ENCODE data around the gene TBC1D12.
A peak's percentile ranks its signal among the peaks of the same experiment; 100 is the strongest.
"Not testable (repeated sequence)": the region's sequence is repeated elsewhere in the genome, so short reads cannot be mapped to it uniquely, and the experiment has no call there.

TBC1D12 gene

DNA sequence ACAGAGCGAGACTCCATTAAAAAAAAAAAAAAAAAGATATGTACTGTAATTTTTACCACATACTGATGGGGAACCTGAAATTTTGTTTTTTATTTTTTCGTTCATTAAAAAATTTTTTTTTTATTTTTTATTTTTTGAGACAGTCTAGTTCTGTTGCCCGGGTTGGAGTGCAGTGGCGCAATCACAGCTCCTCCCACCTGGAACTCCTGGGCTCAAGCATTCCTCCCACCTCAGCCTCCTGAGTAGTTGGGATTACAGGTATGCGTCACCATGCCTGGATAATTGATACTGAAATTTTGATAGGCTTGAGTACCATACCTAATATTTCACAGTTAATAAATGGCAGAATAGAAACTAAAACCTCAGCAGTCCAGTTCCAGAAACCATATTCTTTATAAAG, 122.4 kb downstream of the TBC1D12 start:
- H4K20me1 ChIP-seq (ENCODE audit: insufficient read depth), result no peaks in the 10 kb centered on the region
- H3K79me2 ChIP-seq (ENCODE audit: insufficient read depth, low read depth), result no peaks in the 10 kb centered on the region
- no peak overlapping the region for H3K27ac ChIP-seq
- H3K4me3 ChIP-seq (IDR thresholded peaks at IDR 0.05; ENCODE audit: insufficient read depth, low read depth, low read length), result no peak overlapping the region
- H2AFZ ChIP-seq (ENCODE audit: low read depth), result no peak overlapping the region
- peaks cover 22% of the 10 kb centered on the region for H3K4me1 ChIP-seq (ENCODE audit: low read depth, poor library complexity, severe bottlenecking)
- TF ChIP-seq, protein P1, sequence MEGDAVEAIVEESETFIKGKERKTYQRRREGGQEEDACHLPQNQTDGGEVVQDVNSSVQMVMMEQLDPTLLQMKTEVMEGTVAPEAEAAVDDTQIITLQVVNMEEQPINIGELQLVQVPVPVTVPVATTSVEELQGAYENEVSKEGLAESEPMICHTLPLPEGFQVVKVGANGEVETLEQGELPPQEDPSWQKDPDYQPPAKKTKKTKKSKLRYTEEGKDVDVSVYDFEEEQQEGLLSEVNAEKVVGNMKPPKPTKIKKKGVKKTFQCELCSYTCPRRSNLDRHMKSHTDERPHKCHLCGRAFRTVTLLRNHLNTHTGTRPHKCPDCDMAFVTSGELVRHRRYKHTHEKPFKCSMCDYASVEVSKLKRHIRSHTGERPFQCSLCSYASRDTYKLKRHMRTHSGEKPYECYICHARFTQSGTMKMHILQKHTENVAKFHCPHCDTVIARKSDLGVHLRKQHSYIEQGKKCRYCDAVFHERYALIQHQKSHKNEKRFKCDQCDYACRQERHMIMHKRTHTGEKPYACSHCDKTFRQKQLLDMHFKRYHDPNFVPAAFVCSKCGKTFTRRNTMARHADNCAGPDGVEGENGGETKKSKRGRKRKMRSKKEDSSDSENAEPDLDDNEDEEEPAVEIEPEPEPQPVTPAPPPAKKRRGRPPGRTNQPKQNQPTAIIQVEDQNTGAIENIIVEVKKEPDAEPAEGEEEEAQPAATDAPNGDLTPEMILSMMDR (conservative IDR thresholded peaks at IDR 0.05; ENCODE audit: low read depth, low read length), result no peak
- H3K36me3 ChIP-seq (ENCODE audit: insufficient read depth), result no peaks in the 10 kb centered on the region
- no peak overlapping the region for H3K9ac ChIP-seq
- 0 out of 2 replicates have a peak overlapping the region, but pooled peaks have one; percentile 35 for H3K4me2 ChIP-seq
- no peaks in the 10 kb centered on the region for H3K27me3 ChIP-seq (ENCODE audit: insufficient read depth, low read depth)

DNA sequence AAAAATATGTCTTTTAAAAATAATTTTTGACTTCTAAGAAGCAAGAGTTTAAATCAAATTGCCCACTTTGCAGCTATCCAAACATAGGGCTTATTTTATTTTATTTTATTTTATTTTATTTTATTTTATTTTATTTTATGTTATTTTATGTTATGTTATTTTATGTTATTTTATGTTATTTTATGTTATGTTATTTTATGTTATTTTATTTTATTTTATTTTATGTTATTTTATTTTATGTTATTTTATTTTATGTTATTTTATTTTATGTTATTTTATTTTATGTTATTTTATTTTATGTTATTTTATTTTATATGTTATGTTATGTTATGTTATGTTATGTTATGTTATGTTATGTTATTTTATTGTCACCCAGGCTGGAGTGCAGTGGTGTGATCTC, 129.2 kb downstream of the TBC1D12 start:
- not testable (repeated sequence) for H3K4me3 ChIP-seq (IDR thresholded peaks at IDR 0.05; ENCODE audit: insufficient read depth, low read depth, low read length); H3K36me3 ChIP-seq (ENCODE audit: insufficient read depth); H3K79me2 ChIP-seq (ENCODE audit: insufficient read depth, low read depth); H3K27ac ChIP-seq; H3K9ac ChIP-seq; H4K20me1 ChIP-seq (ENCODE audit: insufficient read depth); H2AFZ ChIP-seq (ENCODE audit: low read depth); H3K4me1 ChIP-seq (ENCODE audit: low read depth, poor library complexity, severe bottlenecking); H3K27me3 ChIP-seq (ENCODE audit: insufficient read depth, low read depth); H3K4me2 ChIP-seq

DNA sequence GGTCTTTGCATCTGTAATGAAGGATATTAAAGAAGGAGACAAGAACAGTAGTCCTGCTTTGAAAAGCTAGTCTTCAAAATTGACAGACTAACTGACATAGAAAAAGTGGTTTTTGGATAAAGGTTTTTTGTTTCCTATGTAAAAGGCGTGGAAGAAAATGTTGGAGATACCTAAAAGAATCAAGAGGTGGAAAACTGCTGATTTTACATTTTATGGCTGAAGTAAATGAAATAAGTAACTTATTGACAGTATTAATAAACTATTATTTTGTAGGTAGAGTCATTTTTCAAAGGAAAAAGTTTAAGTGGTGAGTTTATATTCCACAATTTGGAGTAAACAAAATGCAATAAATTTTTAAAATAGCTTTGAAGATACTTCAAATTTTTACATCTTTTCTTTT, 130.7 kb downstream of the TBC1D12 start:
- H3K27me3 ChIP-seq (ENCODE audit: insufficient read depth, low read depth), result no peaks in the 10 kb centered on the region

DNA sequence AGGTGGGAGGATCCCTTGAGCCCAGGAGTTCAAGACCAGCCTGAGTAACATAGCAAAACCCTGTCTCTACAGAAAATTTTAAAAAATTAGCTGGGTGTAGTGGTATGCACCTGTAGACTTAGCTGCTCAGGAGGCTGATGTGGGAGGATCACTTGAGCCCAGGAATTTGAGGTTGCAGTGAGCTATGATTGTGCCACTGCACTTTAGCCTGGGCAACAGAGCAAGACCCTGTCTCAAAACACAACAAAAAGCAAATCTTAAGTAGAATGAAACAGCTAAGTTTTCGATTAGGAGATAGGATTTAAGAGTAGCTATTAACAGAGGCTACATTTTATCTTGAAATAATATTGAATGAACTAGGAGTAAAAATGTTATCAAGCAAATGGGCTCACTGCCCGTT, 139.9 kb downstream of the TBC1D12 start:
- H3K36me3 ChIP-seq (ENCODE audit: insufficient read depth); H2AFZ ChIP-seq (ENCODE audit: low read depth); H3K4me2 ChIP-seq; H3K27me3 ChIP-seq (ENCODE audit: insufficient read depth, low read depth); H3K27ac ChIP-seq; H3K9ac ChIP-seq; H3K4me3 ChIP-seq (IDR thresholded peaks at IDR 0.05; ENCODE audit: insufficient read depth, low read depth, low read length); H4K20me1 ChIP-seq (ENCODE audit: insufficient read depth): not testable (repeated sequence)
- H3K4me1 ChIP-seq (ENCODE audit: low read depth, poor library complexity, severe bottlenecking), result peaks cover 19% of the 10 kb centered on the region
- H3K79me2 ChIP-seq (ENCODE audit: insufficient read depth, low read depth), result peaks cover 17% of the 10 kb centered on the region

More for the DNA sequence above, 130.7 kb downstream of the TBC1D12 start:
- H2AFZ ChIP-seq (ENCODE audit: low read depth), result no peak overlapping the region
- H3K4me2 ChIP-seq, result no peak overlapping the region
- no peak overlapping the region for H3K9ac ChIP-seq
- H3K4me1 ChIP-seq (ENCODE audit: low read depth, poor library complexity, severe bottlenecking), result no peaks in the 10 kb centered on the region
- TF ChIP-seq, protein P1 (conservative IDR thresholded peaks at IDR 0.05; ENCODE audit: low read depth, low read length), result no peak
- H3K79me2 ChIP-seq (ENCODE audit: insufficient read depth, low read depth), result no peaks in the 10 kb centered on the region
- H3K27ac ChIP-seq, result no peak overlapping the region
- no peaks in the 10 kb centered on the region for H4K20me1 ChIP-seq (ENCODE audit: insufficient read depth)
- no peaks in the 10 kb centered on the region for H3K36me3 ChIP-seq (ENCODE audit: insufficient read depth)
- no peak overlapping the region for H3K4me3 ChIP-seq (IDR thresholded peaks at IDR 0.05; ENCODE audit: insufficient read depth, low read depth, low read length)

DNA sequence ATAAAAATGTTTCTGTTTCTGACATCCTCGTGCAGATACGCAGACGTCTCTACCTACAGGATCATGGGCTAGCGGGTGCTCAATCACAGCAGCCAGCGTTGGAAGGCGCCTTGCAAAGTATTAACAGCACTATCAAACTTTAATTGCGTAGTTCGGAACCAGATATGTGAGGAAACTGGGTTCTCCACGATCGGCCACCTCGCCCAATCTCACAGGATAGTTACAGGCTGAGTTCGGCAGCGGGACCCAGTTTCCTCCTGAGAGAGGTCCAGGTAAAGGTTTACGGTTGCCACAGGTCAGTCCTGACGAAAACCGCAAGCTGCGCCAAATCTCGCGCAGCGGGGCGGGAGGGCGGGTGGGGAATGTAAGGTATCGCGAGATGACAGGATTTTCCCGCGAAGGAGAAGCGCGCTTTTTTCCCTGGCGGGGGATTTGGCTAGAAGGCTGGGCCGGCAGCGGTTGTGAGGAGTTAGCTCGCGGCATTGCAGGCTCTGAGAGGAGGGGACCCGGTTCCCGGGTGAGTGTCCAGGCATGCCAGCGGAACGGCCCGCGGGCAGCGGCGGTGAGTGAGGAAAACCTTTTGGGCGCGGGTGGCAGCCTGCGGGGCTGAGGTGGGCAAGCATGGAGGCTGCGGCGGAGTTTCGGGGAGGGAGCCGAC, 143.2 kb downstream of the TBC1D12 start, which contains the start of gene HELLS:
Gene HELLS (plus strand): TSS at position 398 of the 658 bp plus-strand sequence. CDS start 134 bp downstream, at position 532.
- peak within 1 kb of the TSS; percentile 84 for H3K27ac ChIP-seq
- TF ChIP-seq, protein P1 (conservative IDR thresholded peaks at IDR 0.05; ENCODE audit: low read depth, low read length), result no peak
- H3K4me2 ChIP-seq, result peak within 1 kb of the TSS; percentile 86
- no peaks in the 10 kb centered on the region for H3K36me3 ChIP-seq (ENCODE audit: insufficient read depth)
- no peaks in the 10 kb centered on the region for H3K27me3 ChIP-seq (ENCODE audit: insufficient read depth, low read depth)
- no peaks in the 10 kb centered on the region for H4K20me1 ChIP-seq (ENCODE audit: insufficient read depth)
- no peak within 1 kb of the TSS for H3K4me3 ChIP-seq (IDR thresholded peaks at IDR 0.05; ENCODE audit: insufficient read depth, low read depth, low read length)
- peaks cover 49% of the 10 kb centered on the region for H3K79me2 ChIP-seq (ENCODE audit: insufficient read depth, low read depth)
- H3K9ac ChIP-seq, result peak within 1 kb of the TSS; percentile 97
- peaks cover 37% of the 10 kb centered on the region for H3K4me1 ChIP-seq (ENCODE audit: low read depth, poor library complexity, severe bottlenecking)
- H2AFZ ChIP-seq (ENCODE audit: low read depth), result peak within 1 kb of the TSS; percentile 97
